Liver (tissue), 9 donors: ENCODE results near the gene TMEM50B. TPM values are rescaled to one million over a fixed set of nuclear protein-coding genes. Genes with fewer than 3 reads are reported as not detected.

ENCODE experiments used
- DNase-seq: peaks from one replicate; pipeline ENCODE4 v3.0.0-alpha.2; 2017; ENCODE audit warnings: low spot score
- H3K27ac ChIP-seq, 2 donors: one replicate each; pipeline ENCODE4 v1.7.0; 2013; ENCODE audit warnings: inconsistent platforms in 2 of 2, low read length in 2 of 2, control low read depth in 1 of 2, low read depth in 1 of 2, mild to moderate bottlenecking in 1 of 2
- H3K27me3 ChIP-seq, 4 donors: one replicate each; pipeline versions ENCODE4 v1.6.1 to v1.7.0; 2013; ENCODE audit warnings: low read length in 3 of 4, inconsistent platforms in 1 of 4, mild to moderate bottlenecking in 1 of 4, moderate library complexity in 1 of 4; ENCODE audit not compliant: control insufficient read depth in 4 of 4, insufficient read depth in 4 of 4
- H3K36me3 ChIP-seq, 4 donors: one replicate each; pipeline versions ENCODE4 v1.6.1 to v1.7.0; 2013; ENCODE audit warnings: low read length in 3 of 4, mild to moderate bottlenecking in 3 of 4, low read depth in 1 of 4, moderate library complexity in 1 of 4; ENCODE audit not compliant: control insufficient read depth in 4 of 4, insufficient read depth in 3 of 4
- H3K4me1 ChIP-seq, 4 donors: one replicate each; pipeline versions ENCODE4 v1.6.1 to v1.7.0; 2013; ENCODE audit warnings: low read length in 3 of 4, mild to moderate bottlenecking in 3 of 4, moderate library complexity in 1 of 4; ENCODE audit not compliant: control insufficient read depth in 4 of 4, insufficient read depth in 4 of 4
- H3K4me3 ChIP-seq, 3 donors: one replicate each; pipeline versions ENCODE4 v1.6.1 to v1.7.0; 2013; ENCODE audit warnings: low read length in 3 of 3, control low read depth in 1 of 3, low read depth in 1 of 3, mild to moderate bottlenecking in 1 of 3
- H3K9ac ChIP-seq, 2 donors: one replicate each; pipeline ENCODE4 v1.7.0; 2013; ENCODE audit warnings: low read length in 2 of 2, mild to moderate bottlenecking in 2 of 2, moderate library complexity in 2 of 2, control low read depth in 1 of 2, low read depth in 1 of 2
- H3K9me3 ChIP-seq, 4 donors: one replicate each; pipeline versions ENCODE4 v1.6.1 to v1.7.0; 2013; ENCODE audit warnings: low read length in 3 of 4; ENCODE audit not compliant: control insufficient read depth in 4 of 4
- EGR1 ChIP-seq, 2 donors: IDR thresholded peaks; 2 replicates each; pipeline ENCODE4 v1.6.1; 2016 to 2018; ENCODE audit warnings: antibody characterized with exemption in 2 of 2, low read depth in 2 of 2
- FOXA1 ChIP-seq: IDR thresholded peaks from 2 replicates; pipeline ENCODE4 v1.6.1; 2016; ENCODE audit warnings: antibody characterized with exemption
- FOXA2 ChIP-seq: IDR thresholded peaks from 2 replicates; pipeline ENCODE4 v1.6.1; 2016; ENCODE audit warnings: antibody characterized with exemption
- GABPA ChIP-seq, 2 donors: IDR thresholded peaks in 1 of 2; conservative IDR thresholded peaks in 1 of 2; 2 replicates each; pipeline ENCODE4 v1.6.1; 2016; ENCODE audit warnings: antibody characterized with exemption in 2 of 2, mild to moderate bottlenecking in 1 of 2, moderate library complexity in 1 of 2
- HNF4A ChIP-seq, 2 donors: conservative IDR thresholded peaks; 2 replicates each; pipeline ENCODE4 v1.6.1; 2016; ENCODE audit warnings: antibody characterized with exemption in 2 of 2, mild to moderate bottlenecking in 2 of 2
- HNF4G ChIP-seq: IDR thresholded peaks from 2 replicates; pipeline ENCODE4 v1.6.1; 2016; ENCODE audit warnings: antibody characterized with exemption
- JUND ChIP-seq, 2 donors: IDR thresholded peaks; 2 replicates each; pipeline ENCODE4 v1.6.1; 2016; ENCODE audit warnings: antibody characterized with exemption in 2 of 2
- NR2F2 ChIP-seq: IDR thresholded peaks from 2 replicates; pipeline ENCODE4 v1.6.1; 2016; ENCODE audit warnings: antibody characterized with exemption
- RAD21 ChIP-seq, 2 donors: IDR thresholded peaks; 2 replicates each; pipeline ENCODE4 v1.6.1; 2016; ENCODE audit warnings: antibody characterized with exemption in 2 of 2, mild to moderate bottlenecking in 2 of 2
- RXRA ChIP-seq, 2 donors: IDR thresholded peaks; 2 replicates each; pipeline ENCODE4 v1.6.1; 2017 to 2018; ENCODE audit warnings: antibody characterized with exemption in 2 of 2, mild to moderate bottlenecking in 1 of 2
- SP1 ChIP-seq: IDR thresholded peaks from 2 replicates; pipeline ENCODE4 v1.6.1; 2018; ENCODE audit warnings: antibody characterized with exemption, mild to moderate bottlenecking
- TAF1 ChIP-seq: conservative IDR thresholded peaks from 2 replicates; pipeline ENCODE4 v1.6.1; 2016; ENCODE audit warnings: antibody characterized with exemption, mild to moderate bottlenecking
- YY1 ChIP-seq: IDR thresholded peaks from 2 replicates; pipeline ENCODE4 v1.6.1; 2016; ENCODE audit warnings: antibody characterized with exemption, mild to moderate bottlenecking
- WGBS: extraction: QIAGEN DNeasy Blood & Tissue Kit; methylation state at CpG from one replicate; pipeline ENCODE4 v1.1.7; 2013; 5-methylcytosine and 5-hydroxymethylcytosine counted together
- polyA plus RNA-seq, 2 donors: library from polyadenylated mRNA; stranded (reverse) in 1 of 2; unstranded in 1 of 2; fragments of 200-250 nt in 1 of 2; fragments of >200 nt in 1 of 2; fragmentation: Nextera tagmentation in 1 of 2; extraction: Ambion mirVana in 1 of 2; gene quantifications; one replicate each; pipeline versions ENCODE4 v1.2.1 to v1.2.3, GENCODE V29; 2013 to 2015
- total RNA-seq, 2 donors: library from RNA; depleted of rRNA; stranded (reverse); fragments of >200 nt; gene quantifications; one replicate each; pipeline ENCODE4 v1.2.3, GENCODE V29; 2014
- TF ChIP-seq, protein P1 (sequence below): IDR thresholded peaks from 2 replicates; pipeline ENCODE4 v1.6.1; 2016; ENCODE audit warnings: antibody characterized with exemption
- TF ChIP-seq, protein P2 (sequence below): IDR thresholded peaks from 2 replicates; pipeline ENCODE4 v1.6.1; 2016; ENCODE audit warnings: antibody characterized with exemption, mild to moderate bottlenecking
- TF ChIP-seq, protein P3 (sequence below): IDR thresholded peaks from 2 replicates; pipeline ENCODE4 v1.6.1; 2016; ENCODE audit warnings: antibody characterized with exemption
- TF ChIP-seq, protein P4 (sequence below): IDR thresholded peaks from 2 replicates; pipeline ENCODE4 v1.6.1; 2016; ENCODE audit warnings: antibody characterized with exemption
- donor health status: healthy.
- donor health status: healthy.
- donor health status: healthy.
- donor health status: healthy.
- donor health status: healthy.

The TMEM50B gene
- total and polyA plus RNA-seq, 4 donors = 11.8 to 31.8 (median 29.9) TPM

GRCh38 chr21:33434770-33435360, 44.9 kb downstream of the TMEM50B start:
- Histone ChIP-seq H3K36me3 (peaks cover 8 to 56% (median 48%) of the 10 kb centered on the region in 4 donors), H3K4me3 (no peak overlapping the region), H3K27ac (peak overlapping the region; percentile 20 to 57), H3K9ac (no peak overlapping the region), H3K9me3 (no peaks in the 10 kb centered on the region), H3K27me3 (no peaks in the 10 kb centered on the region), H3K4me1 (no peaks in the 10 kb centered on the region)
- WGBS = 87% methylated on average over 5 of the region's 5 CpGs
- TF ChIP-seq JUND (IDR thresholded peaks at IDR 0.05) (peak; percentile 33 to 54), RAD21 (IDR thresholded peaks at IDR 0.05) (no peak)
- no peak for DNase-seq

GRCh38 chr21:33433425-33434114, 46.2 kb downstream of the TMEM50B start:
- no peak overlapping the region for H3K27ac ChIP-seq
- no peaks in the 10 kb centered on the region for H3K4me1 ChIP-seq
- no peak overlapping the region for H3K9ac ChIP-seq
- H3K4me3 ChIP-seq = no peak overlapping the region
- no peaks in the 10 kb centered on the region for H3K27me3 ChIP-seq
- DNase-seq = no peak
- no peaks in the 10 kb centered on the region for H3K9me3 ChIP-seq
- 89% methylated on average over 8 of the region's 8 CpGs for WGBS
- peaks cover 15 to 61% (median 58%) of the 10 kb centered on the region in 4 donors for H3K36me3 ChIP-seq
- TF ChIP-seq RAD21 (IDR thresholded peaks at IDR 0.05) (no peak), FOXA1 (no peak)
- TF ChIP-seq, protein P1, sequence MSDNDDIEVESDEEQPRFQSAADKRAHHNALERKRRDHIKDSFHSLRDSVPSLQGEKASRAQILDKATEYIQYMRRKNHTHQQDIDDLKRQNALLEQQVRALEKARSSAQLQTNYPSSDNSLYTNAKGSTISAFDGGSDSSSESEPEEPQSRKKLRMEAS = no peak
- TF ChIP-seq, protein P2, sequence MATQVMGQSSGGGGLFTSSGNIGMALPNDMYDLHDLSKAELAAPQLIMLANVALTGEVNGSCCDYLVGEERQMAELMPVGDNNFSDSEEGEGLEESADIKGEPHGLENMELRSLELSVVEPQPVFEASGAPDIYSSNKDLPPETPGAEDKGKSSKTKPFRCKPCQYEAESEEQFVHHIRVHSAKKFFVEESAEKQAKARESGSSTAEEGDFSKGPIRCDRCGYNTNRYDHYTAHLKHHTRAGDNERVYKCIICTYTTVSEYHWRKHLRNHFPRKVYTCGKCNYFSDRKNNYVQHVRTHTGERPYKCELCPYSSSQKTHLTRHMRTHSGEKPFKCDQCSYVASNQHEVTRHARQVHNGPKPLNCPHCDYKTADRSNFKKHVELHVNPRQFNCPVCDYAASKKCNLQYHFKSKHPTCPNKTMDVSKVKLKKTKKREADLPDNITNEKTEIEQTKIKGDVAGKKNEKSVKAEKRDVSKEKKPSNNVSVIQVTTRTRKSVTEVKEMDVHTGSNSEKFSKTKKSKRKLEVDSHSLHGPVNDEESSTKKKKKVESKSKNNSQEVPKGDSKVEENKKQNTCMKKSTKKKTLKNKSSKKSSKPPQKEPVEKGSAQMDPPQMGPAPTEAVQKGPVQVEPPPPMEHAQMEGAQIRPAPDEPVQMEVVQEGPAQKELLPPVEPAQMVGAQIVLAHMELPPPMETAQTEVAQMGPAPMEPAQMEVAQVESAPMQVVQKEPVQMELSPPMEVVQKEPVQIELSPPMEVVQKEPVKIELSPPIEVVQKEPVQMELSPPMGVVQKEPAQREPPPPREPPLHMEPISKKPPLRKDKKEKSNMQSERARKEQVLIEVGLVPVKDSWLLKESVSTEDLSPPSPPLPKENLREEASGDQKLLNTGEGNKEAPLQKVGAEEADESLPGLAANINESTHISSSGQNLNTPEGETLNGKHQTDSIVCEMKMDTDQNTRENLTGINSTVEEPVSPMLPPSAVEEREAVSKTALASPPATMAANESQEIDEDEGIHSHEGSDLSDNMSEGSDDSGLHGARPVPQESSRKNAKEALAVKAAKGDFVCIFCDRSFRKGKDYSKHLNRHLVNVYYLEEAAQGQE = no peak

GRCh38 chr21:33433001-33433400, 46.8 kb downstream of the TMEM50B start:
- Histone ChIP-seq H3K9ac (no peak overlapping the region), H3K4me1 (no peaks in the 10 kb centered on the region), H3K9me3 (no peaks in the 10 kb centered on the region), H3K36me3 (peaks cover 15 to 63% (median 58%) of the 10 kb centered on the region in 4 donors), H3K27me3 (no peaks in the 10 kb centered on the region), H3K27ac (no peak overlapping the region), H3K4me3 (no peak overlapping the region)
- WGBS = 94% methylated on average over 8 of the region's 8 CpGs
- no peak for TF ChIP-seq GABPA (IDR thresholded peaks at IDR 0.05 in 1 of 2, conservative IDR thresholded peaks at IDR 0.05 in 1 of 2)
- TF ChIP-seq HNF4A (conservative IDR thresholded peaks at IDR 0.05) = no peak
- TF ChIP-seq HNF4G = no peak
- no peak for TF ChIP-seq NR2F2
- TF ChIP-seq SP1 = no peak
- TF ChIP-seq RXRA (IDR thresholded peaks at IDR 0.05) = no peak
- no peak for TF ChIP-seq FOXA1
- TF ChIP-seq FOXA2 = no peak
- TF ChIP-seq, protein P3, sequence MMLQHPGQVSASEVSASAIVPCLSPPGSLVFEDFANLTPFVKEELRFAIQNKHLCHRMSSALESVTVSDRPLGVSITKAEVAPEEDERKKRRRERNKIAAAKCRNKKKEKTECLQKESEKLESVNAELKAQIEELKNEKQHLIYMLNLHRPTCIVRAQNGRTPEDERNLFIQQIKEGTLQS = no peak
- no peak for TF ChIP-seq RAD21 (IDR thresholded peaks at IDR 0.05)
- no peak for TF ChIP-seq TAF1
- no peak for TF ChIP-seq YY1
- TF ChIP-seq EGR1 (IDR thresholded peaks at IDR 0.05; ENCODE audit: low read depth in 2 of 2) = no peak
- TF ChIP-seq, protein P4, sequence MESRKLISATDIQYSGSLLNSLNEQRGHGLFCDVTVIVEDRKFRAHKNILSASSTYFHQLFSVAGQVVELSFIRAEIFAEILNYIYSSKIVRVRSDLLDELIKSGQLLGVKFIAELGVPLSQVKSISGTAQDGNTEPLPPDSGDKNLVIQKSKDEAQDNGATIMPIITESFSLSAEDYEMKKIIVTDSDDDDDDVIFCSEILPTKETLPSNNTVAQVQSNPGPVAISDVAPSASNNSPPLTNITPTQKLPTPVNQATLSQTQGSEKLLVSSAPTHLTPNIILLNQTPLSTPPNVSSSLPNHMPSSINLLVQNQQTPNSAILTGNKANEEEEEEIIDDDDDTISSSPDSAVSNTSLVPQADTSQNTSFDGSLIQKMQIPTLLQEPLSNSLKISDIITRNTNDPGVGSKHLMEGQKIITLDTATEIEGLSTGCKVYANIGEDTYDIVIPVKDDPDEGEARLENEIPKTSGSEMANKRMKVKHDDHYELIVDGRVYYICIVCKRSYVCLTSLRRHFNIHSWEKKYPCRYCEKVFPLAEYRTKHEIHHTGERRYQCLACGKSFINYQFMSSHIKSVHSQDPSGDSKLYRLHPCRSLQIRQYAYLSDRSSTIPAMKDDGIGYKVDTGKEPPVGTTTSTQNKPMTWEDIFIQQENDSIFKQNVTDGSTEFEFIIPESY = no peak
- TF ChIP-seq, protein P1 = no peak
- TF ChIP-seq, protein P2 = no peak
- DNase-seq = no peak
